ENCODE results near the gene ARL16.
A peak's percentile ranks its signal among the peaks of the same experiment; 100 is the strongest.

ARL16 gene

DNA sequence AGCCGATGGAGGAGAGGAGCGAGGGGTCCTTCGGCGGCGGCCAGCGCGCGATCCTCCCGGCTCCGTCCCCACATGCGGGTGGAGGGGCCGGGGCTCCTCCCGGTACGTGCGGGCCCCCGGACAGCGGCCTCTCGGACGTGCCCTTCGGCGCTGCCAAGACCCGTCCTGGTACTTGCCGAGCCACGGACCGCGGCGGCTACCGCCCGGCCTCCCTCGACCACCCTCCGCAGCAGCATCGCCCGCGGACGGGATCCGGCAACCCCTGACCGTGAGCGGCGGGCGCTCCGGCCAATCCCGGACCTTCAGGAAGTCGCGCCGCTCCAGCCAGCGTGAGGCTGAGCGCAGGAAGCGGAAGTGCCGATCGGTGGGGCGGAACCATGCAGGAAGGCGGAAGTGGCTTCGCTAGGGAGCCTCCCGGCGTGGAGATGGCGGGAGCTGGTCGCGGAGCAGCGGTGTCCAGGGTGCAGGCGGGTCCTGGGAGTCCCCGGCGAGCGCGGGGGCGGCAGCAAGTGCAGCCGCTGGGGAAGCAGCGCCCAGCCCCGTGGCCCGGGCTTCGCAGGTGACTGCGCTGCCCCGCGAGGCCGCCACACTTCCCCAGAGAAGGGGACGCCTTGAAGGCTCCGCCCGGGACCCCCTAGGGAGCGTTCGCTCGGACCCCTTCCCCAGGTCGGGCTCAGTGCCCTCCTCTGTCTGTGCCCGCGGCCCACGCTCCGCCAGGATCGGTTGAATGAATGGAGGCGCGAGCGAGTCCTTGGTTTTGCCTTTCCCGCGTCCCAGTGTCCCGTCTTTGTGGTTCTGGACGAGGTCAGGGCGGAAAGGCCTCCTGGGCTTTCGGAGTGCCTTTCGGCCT, 17.0 kb downstream of the ARL16 start, which contains the start of the genes CCDC137 and OXLD1:
Gene CCDC137, plus strand, starts transcription at position 396 of the 850 bp plus-strand sequence. Its CDS starts 30 bp downstream, at position 426.
Gene OXLD1, minus strand, starts transcription at position 264 of the 850 bp plus-strand sequence. Its CDS starts 28 bp downstream, at position 236.
- DNase-seq (ENCODE audit: low read depth, low spot score): peak; percentile 99

DNA sequence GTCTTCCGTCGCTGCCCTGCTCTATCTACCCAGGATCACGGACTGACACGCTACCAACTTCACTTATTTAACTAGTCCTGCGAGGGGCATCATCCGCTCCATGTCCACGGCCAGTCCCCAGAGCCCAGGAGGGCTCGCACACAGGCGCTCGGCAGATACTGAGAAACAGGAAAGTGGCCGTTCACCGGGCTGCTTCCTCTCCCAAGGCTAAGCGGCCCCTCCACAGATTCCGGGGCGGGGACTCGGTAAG, 17.6 kb downstream of the ARL16 start:
- no peak for DNase-seq (ENCODE audit: low read depth, low spot score)

DNA sequence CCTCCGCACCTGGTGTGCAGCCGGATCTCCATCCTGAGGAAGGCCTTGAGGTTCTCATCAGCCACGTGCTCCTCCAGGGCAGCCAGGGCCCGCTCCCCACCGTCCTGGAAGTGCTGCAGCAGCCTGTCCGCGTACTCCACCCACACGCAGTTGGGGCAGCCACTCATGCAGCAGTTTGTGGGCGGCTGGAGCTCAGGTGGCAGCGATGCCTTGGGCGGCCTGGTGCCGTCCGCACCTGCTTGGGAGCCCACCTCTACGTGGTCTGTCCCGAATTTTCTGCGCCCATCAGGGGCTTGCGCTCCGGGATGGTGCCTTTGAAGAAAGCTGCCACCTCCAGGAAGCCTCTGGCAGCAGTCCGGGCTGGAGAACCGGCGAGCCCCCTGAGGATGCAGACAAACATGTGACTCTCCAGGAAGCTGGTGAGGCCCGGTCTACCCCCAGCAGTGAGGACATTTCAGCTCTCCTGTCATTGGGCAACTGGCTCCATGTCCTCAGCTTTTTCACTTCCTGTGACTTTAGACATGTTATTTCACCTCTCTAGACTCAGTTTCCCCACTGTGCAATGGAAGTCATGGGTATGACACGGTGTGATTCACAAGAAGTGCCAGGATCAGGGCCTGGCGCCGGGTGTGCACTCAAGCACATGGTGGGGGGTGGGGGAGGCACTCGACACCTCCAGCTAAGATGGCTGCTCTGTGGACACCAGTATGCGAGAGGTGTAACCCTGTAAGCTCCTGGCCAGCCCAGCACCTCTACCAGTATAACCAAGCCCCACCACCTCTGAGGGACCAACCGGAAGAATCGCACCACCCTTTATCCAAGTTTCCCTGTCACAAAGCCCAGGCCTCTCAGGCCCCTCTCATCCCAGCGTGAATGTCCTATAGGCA, 18.1 kb downstream of the ARL16 start:
- DNase-seq (ENCODE audit: low read depth, low spot score): peak; percentile 32

DNA sequence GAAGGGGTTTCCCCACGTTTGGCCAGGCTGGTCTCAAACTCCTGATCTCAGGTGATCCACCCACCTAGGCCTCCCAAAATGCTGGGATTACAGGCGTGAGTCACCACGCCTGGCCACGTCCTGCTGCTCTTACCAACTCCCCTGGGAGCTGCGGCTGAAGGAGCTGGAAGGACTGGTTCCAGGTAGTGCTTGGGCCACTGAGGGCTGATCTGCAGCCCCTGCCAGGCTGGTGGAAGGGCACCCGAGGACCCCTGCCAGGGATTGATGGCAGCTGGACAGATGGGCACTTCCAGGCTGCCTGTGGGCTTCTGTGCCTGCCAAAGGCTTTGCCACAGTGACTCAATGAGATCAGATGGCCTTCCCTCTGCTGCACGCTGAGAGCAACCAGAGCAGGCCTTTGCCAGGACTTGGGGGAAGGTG, 19.5 kb downstream of the ARL16 start:
- DNase-seq (ENCODE audit: low read depth, low spot score): no peak

DNA sequence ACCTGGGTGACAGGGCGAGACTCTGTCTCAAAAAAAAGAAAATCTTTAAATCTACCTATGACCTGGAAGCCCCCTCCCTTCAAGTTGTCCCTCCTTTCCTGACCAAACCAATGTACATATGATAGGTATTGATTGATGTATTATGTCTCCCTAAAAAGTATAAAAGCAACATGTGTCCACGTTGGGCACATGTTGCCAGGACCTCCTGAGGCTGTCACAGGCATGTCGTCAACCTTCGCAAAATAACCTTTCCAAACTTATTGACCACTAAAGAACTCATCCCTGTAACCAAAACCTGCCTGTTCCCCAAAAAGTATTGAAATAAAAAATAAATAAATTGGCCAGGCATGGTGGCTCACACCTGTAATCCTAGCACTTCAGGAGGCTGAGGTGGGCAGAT, 21.6 kb downstream of the ARL16 start:
- no peak for DNase-seq (ENCODE audit: low read depth, low spot score)

DNA sequence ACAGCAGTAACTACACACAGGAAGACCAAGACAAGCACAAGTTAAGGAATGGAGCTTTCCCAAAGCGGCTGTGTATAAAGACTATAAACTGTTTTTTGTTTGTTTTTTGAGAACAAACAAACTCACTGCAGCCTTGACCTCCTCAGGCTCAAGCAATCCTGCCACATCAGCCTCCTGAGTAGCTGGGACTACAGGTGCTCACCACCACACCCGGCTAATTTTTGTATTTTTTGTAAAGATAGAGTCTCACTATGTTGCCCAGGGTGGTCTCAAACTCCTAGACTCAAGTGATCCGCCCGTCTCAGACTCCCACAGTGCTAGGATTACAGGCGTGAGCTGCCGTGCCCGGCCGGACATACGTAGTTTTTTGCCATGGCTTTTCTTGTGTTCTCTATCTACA, 23.2 kb downstream of the ARL16 start:
- DNase-seq (ENCODE audit: low read depth, low spot score): no peak

DNA sequence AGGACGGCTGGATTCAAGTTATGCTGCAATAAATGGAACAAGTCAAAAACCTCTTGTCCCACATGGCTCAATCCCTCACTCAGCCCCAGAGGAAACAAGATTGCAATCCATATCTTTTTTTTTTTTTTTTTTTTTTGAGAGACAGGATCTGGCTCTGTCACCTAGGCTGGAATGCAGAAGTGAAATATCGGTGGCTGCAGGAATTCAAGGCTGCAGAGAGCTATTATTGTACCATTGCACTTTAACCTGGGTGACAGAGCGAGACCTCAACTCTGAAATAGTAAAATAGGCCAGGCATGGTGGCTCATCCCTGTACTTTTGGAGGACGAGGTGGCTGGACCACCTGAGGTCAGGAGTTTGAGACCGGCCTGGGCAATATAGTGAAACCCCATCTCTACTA, 24.6 kb downstream of the ARL16 start:
- no peak for DNase-seq (ENCODE audit: low read depth, low spot score)

DNA sequence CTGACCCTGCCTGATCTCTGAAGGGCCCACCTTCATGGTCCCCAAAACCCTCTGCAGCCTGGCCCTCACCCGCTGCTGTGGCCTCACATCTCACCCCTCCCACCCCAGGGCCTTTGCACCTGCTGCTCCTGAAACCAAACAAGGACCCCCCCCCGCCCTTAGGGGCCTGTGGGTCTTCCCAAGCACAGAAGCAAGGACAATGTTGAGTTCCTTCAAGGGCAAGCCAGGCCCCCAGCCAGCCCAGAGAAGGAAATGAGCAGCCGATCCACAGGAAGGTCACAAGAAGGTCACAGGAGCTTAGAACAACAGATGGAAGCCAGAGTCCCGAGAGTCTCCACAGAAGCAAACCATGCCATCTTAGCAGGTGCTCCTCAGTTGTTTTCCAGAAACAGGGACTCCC, 26.8 kb downstream of the ARL16 start:
- DNase-seq (ENCODE audit: low read depth, low spot score): no peak

DNA sequence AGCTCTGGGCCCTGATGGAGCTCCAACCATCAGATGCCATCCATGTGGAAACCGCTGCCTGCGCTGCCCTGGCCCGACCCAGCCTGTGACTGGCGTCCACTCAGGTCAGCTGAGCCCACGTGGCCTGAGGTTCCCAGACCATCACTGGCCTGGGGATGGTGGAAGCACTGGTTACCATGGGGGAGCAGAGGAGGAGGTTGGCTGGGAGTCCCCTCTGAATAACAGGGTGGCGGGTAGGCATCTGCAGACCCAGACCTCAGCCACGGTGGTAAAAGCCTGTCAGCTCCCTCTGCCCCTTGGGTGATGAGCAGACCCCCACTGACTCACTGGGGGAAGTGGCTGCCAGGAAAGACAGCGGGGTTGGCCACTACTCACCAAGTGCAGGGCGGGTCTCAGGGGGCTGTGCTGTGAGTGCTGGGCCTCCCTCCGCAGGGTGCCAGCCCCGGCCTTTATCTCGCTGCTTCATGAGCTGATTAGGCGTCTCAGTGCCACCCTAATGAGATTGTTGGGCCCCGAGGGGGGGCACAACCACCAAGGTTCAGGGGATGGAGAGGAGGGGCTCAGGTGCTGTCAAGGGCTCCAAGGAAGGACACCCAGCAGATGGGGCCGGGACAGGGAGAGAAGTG, 27.4 kb downstream of the ARL16 start, which contains the start of gene PDE6G:
Gene PDE6G, minus strand, starts transcription at position 425 of the 626 bp plus-strand sequence. CDS start 3,237 bp downstream, outside the sequence.
- no peak for DNase-seq (ENCODE audit: low read depth, low spot score)

DNA sequence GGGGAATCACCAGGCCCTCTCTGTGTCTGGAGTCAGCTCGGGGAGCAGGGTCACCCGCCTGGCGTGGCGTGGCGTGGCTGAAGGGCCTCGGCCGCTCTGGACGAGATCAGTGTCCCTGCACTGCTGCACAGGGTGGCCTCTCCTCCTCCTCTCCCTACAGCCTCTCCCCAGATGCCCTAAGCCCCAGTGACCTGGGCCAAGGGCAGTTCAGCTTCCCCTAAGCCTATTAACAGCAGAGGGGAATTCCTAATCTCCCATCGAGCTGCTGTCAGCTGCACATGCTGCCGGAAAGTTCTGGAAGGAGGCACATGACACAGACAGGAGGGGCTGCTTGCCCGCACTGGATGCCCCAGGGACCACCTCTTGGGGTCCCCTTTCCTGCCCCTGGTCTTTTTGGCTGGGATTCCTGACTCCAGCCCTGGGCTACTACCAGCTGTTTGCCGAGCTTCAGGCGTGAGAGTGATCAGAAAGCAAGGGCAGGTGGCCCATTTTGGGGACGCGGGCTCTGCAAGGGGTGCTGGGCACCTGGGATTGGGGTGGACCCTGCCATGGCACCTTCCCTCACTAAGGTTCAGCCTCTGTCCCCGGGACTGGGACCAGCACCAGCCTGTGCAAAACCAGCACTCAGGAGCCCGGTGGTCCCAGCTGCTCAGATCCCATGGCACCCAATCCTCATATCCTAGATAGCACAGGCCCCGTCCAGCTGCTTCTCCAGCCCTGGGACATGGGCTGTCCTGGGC, 28.0 kb downstream of the ARL16 start:
- no peak for DNase-seq (ENCODE audit: low read depth, low spot score)

DNA sequence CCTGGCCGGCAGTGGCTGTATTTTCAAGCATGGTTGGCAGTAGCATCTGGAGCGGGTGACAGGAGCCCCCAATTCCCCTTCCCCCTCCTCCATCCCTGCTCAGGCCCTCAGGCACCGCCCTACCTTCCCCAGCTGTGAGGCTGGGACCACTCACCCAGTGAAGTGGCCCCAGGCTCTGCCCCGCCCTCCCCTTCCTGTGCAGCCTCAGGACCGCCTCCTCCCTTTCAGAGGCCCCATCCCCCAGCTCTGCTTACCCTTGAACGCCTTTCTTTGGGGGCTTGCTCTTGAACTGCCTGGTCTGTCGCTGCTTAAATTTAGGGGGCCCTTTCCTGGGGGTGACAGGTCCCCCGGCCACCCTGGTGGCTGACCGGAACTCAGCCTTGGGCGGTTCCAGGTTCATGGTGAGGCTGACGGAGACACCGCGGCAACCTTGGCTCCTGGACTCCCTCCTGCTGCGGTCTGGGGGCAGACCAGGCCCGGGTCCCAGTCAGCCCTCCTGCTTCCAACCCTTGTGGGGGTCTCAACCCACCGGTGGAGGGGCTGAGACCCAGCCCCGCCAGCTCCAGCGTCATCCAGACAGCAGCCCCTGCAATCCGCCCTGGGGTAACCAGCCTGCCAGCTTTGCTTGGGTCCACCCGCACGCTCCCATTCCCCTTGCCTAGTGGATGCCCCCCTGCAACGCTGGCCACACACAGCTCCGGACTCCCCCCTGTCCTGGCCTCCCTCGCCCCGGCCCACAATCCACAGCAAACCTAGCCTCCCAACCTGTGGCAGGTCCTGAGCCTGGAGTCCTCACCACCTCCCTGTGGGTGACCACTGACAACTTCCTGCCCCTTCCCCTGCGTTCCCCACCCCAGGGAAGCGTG, 30.5 kb downstream of the ARL16 start:
- no peak for DNase-seq (ENCODE audit: low read depth, low spot score)

DNA sequence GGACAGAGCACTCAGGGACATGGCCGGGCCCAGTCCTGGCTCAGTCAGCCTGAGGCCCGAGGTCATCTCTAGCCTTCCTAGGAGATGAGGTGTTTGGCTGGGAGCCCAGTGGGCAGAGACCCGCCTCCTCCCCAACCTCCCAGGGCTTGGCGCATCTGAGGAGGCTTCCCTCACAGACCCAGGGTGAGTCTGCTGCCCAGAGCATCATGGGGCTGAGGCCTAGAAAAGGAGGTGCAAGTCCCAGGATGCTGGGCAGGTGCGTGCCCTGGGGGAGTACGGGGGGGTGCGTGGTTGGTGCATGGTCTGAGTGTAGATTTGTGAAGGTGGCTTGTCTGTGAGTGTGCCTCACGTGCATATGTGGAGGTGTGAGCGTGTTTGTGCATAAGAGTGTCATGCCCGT, 31.9 kb downstream of the ARL16 start:
- peak; percentile 88 for DNase-seq (ENCODE audit: low read depth, low spot score)

DNA sequence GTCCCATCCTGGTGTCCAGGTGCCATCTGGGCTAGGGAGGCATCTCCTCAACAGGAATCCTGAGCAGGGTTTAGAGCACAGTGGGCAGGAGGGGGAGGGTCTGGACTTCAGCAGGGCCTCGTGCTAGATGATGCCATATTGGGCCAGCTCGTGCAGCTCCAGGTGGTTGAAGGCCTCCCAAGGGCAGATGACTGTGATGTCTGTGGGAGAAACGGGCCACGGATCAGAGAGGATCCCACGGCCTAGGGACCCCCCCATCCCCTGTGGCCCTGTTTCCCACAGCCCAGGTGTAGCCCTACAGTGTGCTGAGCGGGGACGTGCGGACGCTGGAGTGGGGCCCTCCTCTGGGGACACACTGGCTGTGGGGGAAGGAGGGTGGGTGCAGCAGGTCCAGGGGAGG, 32.6 kb downstream of the ARL16 start:
- no peak for DNase-seq (ENCODE audit: low read depth, low spot score)

DNA sequence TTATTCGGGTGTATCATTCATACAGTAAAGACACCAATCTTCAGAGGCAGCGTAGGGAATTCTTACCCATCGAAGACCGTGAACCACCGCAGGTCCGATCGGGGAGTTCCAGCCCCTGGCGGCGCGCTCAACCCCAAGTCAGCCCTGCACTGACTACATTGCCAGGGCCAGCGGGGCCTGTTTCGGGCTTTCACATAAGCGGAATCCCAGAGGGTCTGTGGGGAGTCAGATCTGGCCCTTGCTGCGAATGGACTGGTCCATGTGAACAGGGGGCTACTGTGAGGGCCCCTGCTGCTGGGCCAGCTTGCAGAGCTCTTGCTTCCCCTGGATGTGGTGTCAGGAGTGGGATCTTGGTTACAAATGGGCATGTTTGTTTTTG, 34.9 kb downstream of the ARL16 start:
- DNase-seq (ENCODE audit: low read depth, low spot score): no peak

DNA sequence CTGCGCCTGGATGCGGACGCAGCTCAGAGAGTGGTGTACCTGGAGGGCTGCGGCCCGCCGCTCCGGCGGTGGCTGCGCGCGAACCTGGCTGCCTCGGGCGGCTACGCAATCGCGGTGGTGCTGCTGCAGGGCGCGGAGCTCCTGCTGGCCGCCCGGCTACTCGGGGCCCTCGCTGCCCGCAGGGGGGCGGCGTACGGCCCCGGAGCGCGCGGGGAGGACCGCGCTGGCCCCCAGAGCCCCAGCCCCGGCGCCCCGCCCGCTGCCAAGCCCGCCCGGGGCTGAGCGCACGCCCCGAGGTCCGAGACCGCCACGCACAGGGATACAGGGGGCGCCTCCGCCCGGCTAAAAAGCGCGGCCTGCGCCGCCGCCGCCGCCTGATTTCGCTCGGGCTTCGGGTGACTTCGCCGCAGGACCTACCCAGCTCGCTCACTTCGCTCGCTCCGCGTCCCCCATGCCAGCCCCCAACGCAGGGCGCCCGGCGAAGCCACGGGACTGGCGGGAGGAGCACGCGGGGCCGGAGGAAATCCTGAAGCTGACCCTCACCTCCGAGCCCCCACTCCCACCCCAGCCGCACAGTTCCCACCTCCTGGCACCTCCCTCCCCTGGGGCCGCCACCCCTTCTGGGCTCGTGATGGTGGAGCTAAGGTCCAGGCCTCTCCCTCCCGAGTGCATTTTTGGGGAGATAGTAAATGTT, 35.4 kb downstream of the ARL16 start:
- DNase-seq (ENCODE audit: low read depth, low spot score): peak; percentile 28

DNA sequence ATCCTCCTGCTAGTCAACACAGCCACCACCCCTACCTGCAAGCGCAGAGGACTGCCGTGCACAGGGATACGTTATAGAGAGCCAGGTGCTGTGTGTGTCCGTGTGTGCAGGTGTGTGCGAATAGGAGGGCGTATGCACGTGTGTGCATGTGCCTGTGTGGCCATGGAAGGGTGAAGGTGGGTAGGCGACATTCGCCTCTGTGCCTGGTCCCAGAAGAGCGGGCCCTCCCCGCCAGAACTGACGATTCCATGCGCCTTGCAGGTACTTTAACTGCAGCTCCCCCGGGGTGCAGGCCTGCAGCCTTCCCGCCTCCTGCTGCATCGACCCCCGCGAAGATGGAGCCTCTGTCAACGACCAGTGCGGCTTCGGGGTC, 36.0 kb downstream of the ARL16 start:
- DNase-seq (ENCODE audit: low read depth, low spot score): no peak

DNA sequence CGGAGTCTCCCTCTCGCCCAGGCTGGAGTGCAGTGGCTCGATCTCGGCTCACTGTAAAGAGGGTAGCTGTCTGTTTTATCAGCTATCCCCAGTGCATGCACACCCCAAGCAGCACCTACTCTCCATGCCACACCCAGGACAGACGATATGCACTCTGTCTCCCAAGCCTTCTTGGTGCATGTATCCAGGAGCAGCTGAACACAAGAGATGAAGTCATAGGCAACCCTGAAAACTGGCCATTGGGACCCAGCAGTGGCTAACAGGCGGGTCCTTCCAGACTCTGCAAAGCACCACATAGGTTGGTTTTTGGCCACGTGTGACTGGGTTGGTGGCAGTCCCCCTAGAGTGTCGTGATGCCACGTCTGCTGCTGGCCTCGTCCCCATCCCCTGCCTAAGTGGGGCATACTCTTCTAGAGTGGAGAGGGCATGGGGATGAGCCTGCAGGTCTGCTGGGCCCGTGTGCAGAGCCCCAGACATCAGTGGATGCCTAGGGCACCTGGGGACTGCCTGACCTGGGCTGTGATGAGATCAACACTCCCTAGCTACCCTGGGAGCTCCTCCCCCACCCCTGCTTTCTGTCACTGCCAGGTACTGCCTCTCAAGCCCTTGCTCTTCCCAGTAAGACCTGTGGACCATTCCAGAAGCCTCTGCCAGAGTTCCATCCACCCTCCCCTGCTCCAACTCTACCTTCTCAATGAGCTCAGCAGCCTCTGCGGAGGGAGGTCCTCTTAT, 36.6 kb downstream of the ARL16 start:
- DNase-seq (ENCODE audit: low read depth, low spot score): no peak

DNA sequence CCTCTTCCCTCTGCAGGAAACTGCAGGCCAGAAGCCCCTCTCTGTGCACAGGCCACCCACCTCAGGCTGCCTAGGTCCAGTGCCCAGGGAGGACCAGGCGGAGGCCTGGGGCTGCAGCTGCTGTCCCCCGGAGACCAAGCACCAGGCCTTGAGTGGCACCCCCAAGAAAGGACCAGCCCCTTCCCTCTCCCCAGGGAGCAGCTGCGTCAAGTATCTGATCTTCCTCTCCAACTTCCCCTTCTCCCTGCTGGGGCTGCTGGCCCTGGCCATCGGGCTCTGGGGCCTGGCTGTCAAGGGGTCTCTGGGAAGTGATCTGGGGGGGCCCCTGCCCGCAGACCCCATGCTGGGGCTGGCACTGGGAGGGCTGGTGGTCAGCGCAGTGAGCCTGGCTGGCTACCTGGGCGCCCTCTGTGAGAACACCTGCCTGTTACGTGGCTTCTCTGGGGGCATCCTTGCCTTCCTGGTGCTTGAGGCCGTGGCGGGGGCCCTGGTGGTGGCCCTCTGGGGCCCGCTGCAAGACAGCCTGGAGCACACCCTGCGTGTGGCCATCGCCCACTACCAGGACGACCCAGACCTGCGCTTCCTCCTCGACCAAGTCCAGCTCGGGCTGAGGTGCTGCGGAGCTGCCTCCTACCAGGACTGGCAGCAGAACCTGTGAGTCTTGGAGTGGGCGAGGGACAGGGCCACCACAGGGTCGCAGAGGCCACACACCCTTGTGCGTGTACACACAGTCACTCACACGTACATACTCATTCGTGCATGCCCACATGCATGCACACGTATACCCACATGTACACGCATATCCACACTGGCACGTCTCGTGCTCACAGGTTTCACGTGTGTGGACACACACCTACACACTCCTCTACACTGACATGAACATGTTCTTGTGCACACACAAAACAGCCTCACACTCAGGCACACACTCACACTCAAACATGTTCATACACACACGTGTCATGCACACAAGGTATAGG, 38.3 kb downstream of the ARL16 start:
- no peak for DNase-seq (ENCODE audit: low read depth, low spot score)
